ENCODE data around the gene KCNJ14.
"Not testable (repeated sequence)": the region's sequence is repeated elsewhere in the genome, so short reads cannot be mapped to it uniquely, and the experiment has no call there.

The KCNJ14 gene

GRCh38 chr19:48470856-48471255 lies 15.5 kb downstream of the KCNJ14 start:
- no peak for DNase-seq (ENCODE audit: low read depth in 2 of 2)

GRCh38 chr19:48471836-48472235 lies 16.5 kb downstream of the KCNJ14 start:
- DNase-seq (ENCODE audit: low read depth in 2 of 2): no peak

GRCh38 chr19:48473161-48473966 lies 18.0 kb downstream of the KCNJ14 start:
- no peak for DNase-seq (ENCODE audit: low read depth in 2 of 2)

GRCh38 chr19:48474084-48474592 lies 18.8 kb downstream of the KCNJ14 start:
- DNase-seq (ENCODE audit: low read depth in 2 of 2): no peak

- DNase-seq (ENCODE audit: low read depth in 2 of 2): no peak
Measured at GRCh38 chr19:48475369-48476068, 20.1 kb downstream of the KCNJ14 start.

- DNase-seq (ENCODE audit: low read depth in 2 of 2): no peak
Measured at GRCh38 chr19:48476176-48476575, 20.8 kb downstream of the KCNJ14 start.

GRCh38 chr19:48477067-48477685 lies 21.8 kb downstream of the KCNJ14 start:
- no peak for DNase-seq (ENCODE audit: low read depth in 2 of 2)

- no peak for DNase-seq (ENCODE audit: low read depth in 2 of 2)
Measured at GRCh38 chr19:48477698-48478338, 22.4 kb downstream of the KCNJ14 start.

- no peak for DNase-seq (ENCODE audit: low read depth in 2 of 2)
Measured at GRCh38 chr19:48478339-48479256, 23.2 kb downstream of the KCNJ14 start.

GRCh38 chr19:48479686-48480085 lies 24.3 kb downstream of the KCNJ14 start:
- DNase-seq (ENCODE audit: low read depth in 2 of 2): no peak

GRCh38 chr19:48480183-48480557 lies 24.8 kb downstream of the KCNJ14 start:
- no peak for DNase-seq (ENCODE audit: low read depth in 2 of 2)

- DNase-seq (ENCODE audit: low read depth in 2 of 2): peak in 1 of 2 donors; percentile 32
Measured at GRCh38 chr19:48480558-48481500, 25.5 kb downstream of the KCNJ14 start.

GRCh38 chr19:48481846-48482639 lies 26.7 kb downstream of the KCNJ14 start:
- no peak for DNase-seq (ENCODE audit: low read depth in 2 of 2)

- DNase-seq (ENCODE audit: low read depth in 2 of 2): no peak
Measured at GRCh38 chr19:48483301-48483700, 27.9 kb downstream of the KCNJ14 start.

- DNase-seq (ENCODE audit: low read depth in 2 of 2): no peak
Measured at GRCh38 chr19:48484247-48484893, 29.0 kb downstream of the KCNJ14 start.

GRCh38 chr19:48484931-48485612 lies 29.7 kb downstream of the KCNJ14 start:
- no peak for DNase-seq (ENCODE audit: low read depth in 2 of 2)

GRCh38 chr19:48486706-48487105 lies 31.3 kb downstream of the KCNJ14 start:
- not testable (repeated sequence) for DNase-seq (ENCODE audit: low read depth in 2 of 2)

- DNase-seq (ENCODE audit: low read depth in 2 of 2): no peak
Measured at GRCh38 chr19:48487544-48487943, 32.2 kb downstream of the KCNJ14 start.
